Osteocyte (in vitro differentiated cells): ENCODE measurements around the gene MRPS9. TPM values are rescaled to one million over a fixed set of nuclear protein-coding genes. Genes with fewer than 3 reads are reported as not detected.

ENCODE experiments used
- DNase-seq: peaks from one replicate; pipeline ENCODE4 v3.0.0; 2021; ENCODE audit warnings: mixed read lengths; ENCODE audit not compliant: unreplicated experiment; ENCODE audit errors: extremely low spot score
- H3K27ac Mint-ChIP-seq: one replicate; pipeline ENCODE4 v1.8.0; 2021; ENCODE audit warnings: mild to moderate bottlenecking, mixed read lengths; ENCODE audit not compliant: unreplicated experiment
- H3K27me3 Mint-ChIP-seq: one replicate; pipeline ENCODE4 v1.8.0; 2021; ENCODE audit warnings: mixed read lengths; ENCODE audit not compliant: unreplicated experiment
- H3K36me3 Mint-ChIP-seq: one replicate; pipeline ENCODE4 v1.8.0; 2021; ENCODE audit warnings: mixed read lengths; ENCODE audit not compliant: unreplicated experiment
- H3K4me1 Mint-ChIP-seq: one replicate; pipeline ENCODE4 v1.8.0; 2021; ENCODE audit warnings: mixed read lengths; ENCODE audit not compliant: unreplicated experiment
- H3K4me3 Mint-ChIP-seq: one replicate; pipeline ENCODE4 v1.8.0; 2021; ENCODE audit warnings: mild to moderate bottlenecking, moderate library complexity, mixed read lengths; ENCODE audit not compliant: unreplicated experiment
- H3K9me3 Mint-ChIP-seq: one replicate; pipeline ENCODE4 v1.8.0; 2021; ENCODE audit warnings: mixed read lengths; ENCODE audit not compliant: unreplicated experiment
- total RNA-seq: library from RNA; stranded (reverse); gene quantifications from 2 replicates; pipeline ENCODE4 v1.2.1, GENCODE V29; 2021
- TF ChIP-seq, protein P1 (sequence below): fragments of 200-600 bp; sonication (generic); IDR thresholded peaks from 2 replicates; pipeline ENCODE4 v1.5.0; 2021; ENCODE audit warnings: antibody characterized with exemption, mild to moderate bottlenecking, moderate library complexity

MRPS9 gene
- total RNA-seq, 1 donor from 2014 or later = 22.6 TPM

GRCh38 chr2:105076121-105076520, 38.3 kb downstream of the MRPS9 start:
- no peak for DNase-seq
- TF ChIP-seq, protein P1, sequence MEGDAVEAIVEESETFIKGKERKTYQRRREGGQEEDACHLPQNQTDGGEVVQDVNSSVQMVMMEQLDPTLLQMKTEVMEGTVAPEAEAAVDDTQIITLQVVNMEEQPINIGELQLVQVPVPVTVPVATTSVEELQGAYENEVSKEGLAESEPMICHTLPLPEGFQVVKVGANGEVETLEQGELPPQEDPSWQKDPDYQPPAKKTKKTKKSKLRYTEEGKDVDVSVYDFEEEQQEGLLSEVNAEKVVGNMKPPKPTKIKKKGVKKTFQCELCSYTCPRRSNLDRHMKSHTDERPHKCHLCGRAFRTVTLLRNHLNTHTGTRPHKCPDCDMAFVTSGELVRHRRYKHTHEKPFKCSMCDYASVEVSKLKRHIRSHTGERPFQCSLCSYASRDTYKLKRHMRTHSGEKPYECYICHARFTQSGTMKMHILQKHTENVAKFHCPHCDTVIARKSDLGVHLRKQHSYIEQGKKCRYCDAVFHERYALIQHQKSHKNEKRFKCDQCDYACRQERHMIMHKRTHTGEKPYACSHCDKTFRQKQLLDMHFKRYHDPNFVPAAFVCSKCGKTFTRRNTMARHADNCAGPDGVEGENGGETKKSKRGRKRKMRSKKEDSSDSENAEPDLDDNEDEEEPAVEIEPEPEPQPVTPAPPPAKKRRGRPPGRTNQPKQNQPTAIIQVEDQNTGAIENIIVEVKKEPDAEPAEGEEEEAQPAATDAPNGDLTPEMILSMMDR = no peak
- no peaks in the 10 kb centered on the region for H3K9me3 Mint-ChIP-seq
- H3K36me3 Mint-ChIP-seq = peaks cover 6% of the 10 kb centered on the region
- H3K4me1 Mint-ChIP-seq = peaks cover 27% of the 10 kb centered on the region
- H3K4me3 Mint-ChIP-seq = no peak overlapping the region
- no peaks in the 10 kb centered on the region for H3K27me3 Mint-ChIP-seq
- H3K27ac Mint-ChIP-seq = no peak overlapping the region

- TF ChIP-seq, protein P1 = no peak
- H3K36me3 Mint-ChIP-seq = peaks cover 6% of the 10 kb centered on the region
- DNase-seq = no peak
- H3K4me1 Mint-ChIP-seq = peaks cover 33% of the 10 kb centered on the region
- peak overlapping the region; percentile 61 for H3K27ac Mint-ChIP-seq
- no peaks in the 10 kb centered on the region for H3K9me3 Mint-ChIP-seq
- no peak overlapping the region for H3K4me3 Mint-ChIP-seq
- H3K27me3 Mint-ChIP-seq = no peaks in the 10 kb centered on the region
These were observed 41.1 kb downstream of the MRPS9 start for GRCh38 chr2:105078906-105079495.

DNA sequence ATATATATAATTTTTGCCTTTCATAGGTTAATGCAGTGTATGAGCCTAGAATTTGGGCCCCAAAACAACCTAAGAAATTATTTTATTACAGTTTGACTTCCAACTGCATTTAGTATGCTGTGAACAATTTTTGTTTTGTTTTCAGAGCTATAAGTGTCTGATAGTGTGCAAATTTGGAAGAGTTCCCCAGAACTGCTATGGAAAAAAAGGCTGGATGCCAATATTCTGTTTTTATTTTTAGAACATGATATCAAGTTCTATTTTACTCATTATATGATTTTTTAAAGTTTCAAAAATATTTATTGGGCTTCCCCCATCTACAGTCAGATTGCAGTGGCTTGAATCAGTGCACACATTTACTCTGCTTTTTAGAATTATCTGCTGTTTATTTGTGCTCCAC, 42.6 kb downstream of the MRPS9 start:
- no peak for DNase-seq
- H3K36me3 Mint-ChIP-seq = peaks cover 6% of the 10 kb centered on the region

GRCh38 chr2:105081006-105081601, 43.2 kb downstream of the MRPS9 start:
- Mint-ChIP-seq H3K27me3 (no peaks in the 10 kb centered on the region), H3K9me3 (no peaks in the 10 kb centered on the region), H3K27ac (peak overlapping the region; percentile 46), H3K4me3 (peak overlapping the region; percentile 11), H3K4me1 (peaks cover 33% of the 10 kb centered on the region), H3K36me3 (peaks cover 6% of the 10 kb centered on the region)
- no peak for DNase-seq
- TF ChIP-seq, protein P1 = no peak

More for the DNA sequence above, 42.6 kb downstream of the MRPS9 start:
- H3K4me3 Mint-ChIP-seq = no peak overlapping the region
- TF ChIP-seq, protein P1 = no peak
- peaks cover 33% of the 10 kb centered on the region for H3K4me1 Mint-ChIP-seq
- no peaks in the 10 kb centered on the region for H3K27me3 Mint-ChIP-seq
- H3K27ac Mint-ChIP-seq = peak overlapping the region; percentile 46
- H3K9me3 Mint-ChIP-seq = no peaks in the 10 kb centered on the region

- Mint-ChIP-seq H3K4me1 (peaks cover 33% of the 10 kb centered on the region), H3K36me3 (peaks cover 6% of the 10 kb centered on the region), H3K27me3 (no peaks in the 10 kb centered on the region), H3K27ac (no peak overlapping the region), H3K4me3 (no peak overlapping the region), H3K9me3 (no peaks in the 10 kb centered on the region)
- DNase-seq = no peak
- TF ChIP-seq, protein P1 = no peak
These were observed 44.2 kb downstream of the MRPS9 start for GRCh38 chr2:105082107-105082506.
